Adrenal gland (tissue), 5 donors: ENCODE measurements around the gene CEACAM19.

Experiments used
- CTCF ChIP-seq, 6 experiments: fragments of 450-650 bp in 4 of 6; fragments of 200-600 bp in 2 of 6; sonication (generic) in 1 of 6; IDR thresholded peaks; 1 replicate in 5 of 6; 2 replicates in 1 of 6; pipeline versions ENCODE4 v1.5.1 to v1.8.0; 2016 to 2021; ENCODE audit warnings: antibody characterized with exemption in 6 of 6, mild to moderate bottlenecking in 2 of 6, moderate library complexity in 1 of 6
- POLR2A ChIP-seq, 2 donors: fragments of 450-650 bp; IDR thresholded peaks; one replicate each; pipeline ENCODE4 v1.6.1; 2017; ENCODE audit warnings: antibody characterized with exemption in 2 of 2, mild to moderate bottlenecking in 2 of 2, moderate library complexity in 1 of 2
- donor health status: DM: no; HTN: no; CAD: no.

GRCh38 chr19:44712864-44713515, 41.7 kb downstream of the CEACAM19 start:
- no peak for TF ChIP-seq CTCF (IDR thresholded peaks at IDR 0.05)
- TF ChIP-seq POLR2A (IDR thresholded peaks at IDR 0.05), result no peak
